Head of caudate nucleus (tissue), 42 donors: Measurements from ENCODE around the gene MMP28.

Experiments used
- DNase-seq, 42 donors: peaks; one replicate each; pipeline versions ENCODE4 v3.0.0 to v3.0.0-alpha.2; 2020 to 2021; ENCODE audit warnings: mixed read lengths in 7 of 42
- intact Hi-C: fragments of 100-400 bp; cut with DNase I; formaldehyde crosslinking; loops from one replicate; pipeline ENCODE4 v1.15.0; 2022

Gene MMP28

DNA sequence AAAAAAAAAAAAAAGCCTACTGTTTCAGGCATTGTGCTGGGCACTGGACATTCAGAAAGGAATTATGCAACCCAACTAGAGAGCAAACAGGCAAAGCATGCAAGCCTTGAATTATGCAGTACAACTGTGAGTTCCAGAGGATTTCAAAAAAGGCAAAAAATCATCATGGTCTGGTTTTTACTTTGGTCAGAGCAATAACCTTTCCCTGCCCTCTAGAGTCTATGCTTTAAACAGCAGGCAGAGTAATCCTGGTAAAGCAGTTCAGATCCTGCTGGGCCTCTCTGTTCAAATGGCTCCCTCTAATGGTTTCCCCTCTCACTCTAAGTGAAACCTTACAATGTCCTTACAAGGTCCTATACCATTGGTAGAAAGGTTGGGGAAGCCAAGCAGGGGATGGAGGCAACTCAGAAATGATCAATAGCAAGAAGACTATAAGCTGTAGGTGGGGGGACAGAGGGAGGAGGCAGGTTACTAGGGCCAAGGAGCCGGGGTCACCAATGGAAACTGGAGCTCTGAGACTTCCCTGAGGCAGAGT lies 9.3 kb upstream of the MMP28 start:
- intact Hi-C loops = no loop called here
- peak in 25 of 42 donors; percentile 25 to 86 (median 53) for DNase-seq

DNA sequence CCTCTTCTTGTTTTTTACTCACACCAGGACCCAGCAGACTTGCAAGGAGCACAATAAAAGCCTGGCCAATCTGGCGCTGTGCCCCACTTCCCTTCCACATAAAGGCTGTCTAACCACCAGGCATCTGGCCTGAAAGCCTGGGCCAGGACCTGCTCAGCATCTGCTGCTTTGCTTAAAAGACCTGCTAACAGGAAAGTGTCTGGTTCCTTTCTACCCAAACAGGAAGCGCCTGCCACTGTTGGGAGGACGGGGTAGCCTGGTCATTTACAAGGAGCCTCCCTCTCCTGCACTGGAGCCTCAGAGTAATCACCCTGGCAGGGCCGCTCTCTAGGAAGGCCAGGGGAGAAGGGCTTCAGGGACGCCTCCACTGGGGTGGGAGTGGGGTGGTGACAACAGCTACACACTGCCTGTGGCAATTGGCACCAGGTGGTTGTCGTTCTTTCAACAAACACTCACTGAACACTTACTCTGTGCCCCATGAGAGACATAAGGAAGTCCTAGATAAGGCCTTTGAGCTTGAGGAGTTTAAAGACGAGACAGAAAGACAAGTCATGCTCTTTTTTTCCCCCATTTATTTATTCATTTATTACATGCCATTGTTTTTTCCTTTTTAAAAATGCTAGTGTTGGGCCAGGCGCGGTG lies 6.3 kb upstream of the MMP28 start:
- DNase-seq = peak in 41 of 42 donors; percentile 24 to 79 (median 62)
- intact Hi-C loops = no loop called here

DNA sequence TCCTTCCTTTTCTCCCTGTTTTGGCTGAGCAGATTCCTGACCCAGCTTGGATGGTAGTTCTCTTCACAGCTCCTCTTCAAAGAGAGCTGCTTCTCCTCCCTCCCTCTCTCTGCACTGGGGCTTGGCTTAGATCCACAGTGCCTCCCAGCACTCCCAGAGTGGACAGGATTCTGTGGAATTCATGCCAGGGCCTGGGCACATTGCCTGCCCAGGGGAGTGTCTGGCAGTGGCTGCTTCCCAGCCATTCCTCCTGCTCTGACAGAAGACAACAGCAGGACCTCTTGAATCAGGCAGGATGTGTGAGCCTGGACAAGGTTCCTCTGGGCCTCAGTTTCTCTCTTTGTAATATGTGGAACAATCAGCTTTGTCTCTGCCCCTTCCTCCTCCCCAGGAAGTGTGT lies 4.5 kb upstream of the MMP28 start:
- intact Hi-C loops = no loop called here

DNA sequence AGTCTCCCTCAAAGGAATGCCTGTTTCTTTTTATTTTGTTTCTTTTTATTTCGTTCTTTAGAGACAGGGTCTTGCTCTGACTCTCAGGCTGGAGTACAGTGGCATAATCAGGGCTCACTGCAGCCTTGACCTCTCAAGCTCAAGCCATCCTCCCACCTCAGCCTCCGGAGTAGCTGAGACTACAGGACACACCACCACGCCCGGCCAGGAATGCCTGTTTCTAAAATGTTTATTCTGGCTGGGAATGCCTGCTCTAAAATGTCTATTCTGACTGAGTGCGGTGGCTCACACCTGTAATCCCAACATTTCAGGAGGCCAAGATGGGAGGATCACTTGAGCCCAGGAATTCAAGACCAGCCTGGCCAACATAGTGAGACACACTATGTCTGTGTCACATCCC lies 2.5 kb upstream of the MMP28 start:
- intact Hi-C loops = no loop called here
- no peak for DNase-seq

More for the DNA sequence above, 4.5 kb upstream of the MMP28 start:
- peak in 33 of 42 donors; percentile 14 to 81 (median 58) for DNase-seq

DNA sequence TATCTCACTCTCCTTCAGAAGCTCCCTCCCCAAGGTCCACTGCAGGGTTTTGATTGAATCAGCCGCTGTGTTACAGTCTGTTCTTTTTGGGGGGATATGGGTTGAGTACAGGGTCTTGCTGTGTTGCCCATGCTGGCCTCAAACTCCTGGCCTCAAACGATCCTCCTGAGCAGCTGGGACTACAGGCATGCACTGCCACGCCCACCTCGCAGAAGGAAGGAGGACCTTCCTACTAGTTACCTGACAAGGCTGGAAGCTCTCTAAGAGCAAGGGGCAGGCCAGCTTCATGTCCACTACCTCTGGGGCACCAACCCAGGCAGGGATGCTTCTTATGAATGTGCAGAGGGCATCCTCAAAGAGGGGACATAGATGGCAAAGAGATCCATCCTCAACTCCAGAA lies 1.9 kb upstream of the MMP28 start:
- intact Hi-C loops = no loop called here
- DNase-seq = peak in 2 of 42 donors; percentile 20 to 22

DNA sequence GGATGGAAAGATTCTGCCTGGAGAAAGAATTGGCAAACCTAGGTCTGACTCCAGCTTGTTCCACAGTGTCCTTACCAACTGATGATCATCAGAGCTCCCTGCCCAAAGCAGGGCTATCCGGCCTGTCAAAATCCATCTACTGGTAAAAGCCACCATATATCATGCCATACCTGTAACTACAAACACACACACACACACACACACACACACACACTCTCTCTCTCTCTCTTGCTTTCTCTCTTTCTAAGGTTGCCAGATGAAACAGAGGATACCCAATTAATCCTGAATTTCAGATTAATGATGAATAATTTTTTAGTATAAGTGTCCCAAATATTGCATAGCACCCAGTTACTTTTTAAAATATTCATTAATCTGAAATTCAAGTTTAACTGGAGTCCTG lies 1.5 kb upstream of the MMP28 start:
- intact Hi-C loops = no loop called here

DNA sequence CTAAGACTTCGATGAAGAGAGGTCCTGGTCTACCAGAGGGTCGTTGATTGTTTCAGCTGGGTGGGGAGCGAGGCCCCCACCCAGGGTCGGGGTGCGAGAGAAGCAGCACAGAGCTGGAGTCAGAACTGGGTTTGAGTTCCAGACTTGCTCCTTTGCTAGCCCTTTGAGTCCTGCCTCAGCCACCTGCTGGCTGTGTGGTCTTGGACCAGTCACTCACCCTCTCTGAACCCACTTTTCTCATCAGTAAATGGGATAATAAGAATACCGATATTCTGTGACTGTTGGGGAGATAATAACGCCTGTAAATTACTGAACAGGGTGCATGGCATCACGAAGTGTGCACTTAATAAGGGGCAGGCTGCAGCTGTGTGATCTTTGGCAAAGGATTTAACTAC lies 427 bp upstream of the MMP28 start:
- DNase-seq = peak in 1 of 42 donors; percentile 29
- intact Hi-C loops = no loop called here

More for the DNA sequence above, 1.5 kb upstream of the MMP28 start:
- DNase-seq = peak in 1 of 42 donors; percentile 2

DNA sequence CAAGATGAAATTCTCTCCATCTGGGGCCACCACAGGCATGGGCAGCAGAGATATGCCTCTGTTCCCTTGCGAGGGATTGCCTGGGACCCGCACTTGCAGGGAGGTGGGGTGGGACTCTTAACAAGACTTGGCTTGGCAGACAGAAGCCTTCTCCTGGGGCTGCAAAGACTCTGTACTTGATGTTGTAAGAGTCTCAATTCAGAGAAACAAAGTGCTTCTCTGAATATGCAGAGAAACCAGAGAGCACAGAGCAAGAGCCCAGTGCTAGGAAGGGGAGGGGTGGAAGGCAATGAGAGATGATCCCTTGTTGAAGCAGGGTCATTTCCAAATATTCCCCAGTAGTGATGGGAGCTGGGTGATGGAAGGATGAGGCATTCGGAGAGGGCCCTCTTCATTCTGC lies 2.2 kb downstream of the MMP28 start:
- intact Hi-C loops = no loop called here
- peak in 3 of 42 donors; percentile 35 to 64 (median 46) for DNase-seq

DNA sequence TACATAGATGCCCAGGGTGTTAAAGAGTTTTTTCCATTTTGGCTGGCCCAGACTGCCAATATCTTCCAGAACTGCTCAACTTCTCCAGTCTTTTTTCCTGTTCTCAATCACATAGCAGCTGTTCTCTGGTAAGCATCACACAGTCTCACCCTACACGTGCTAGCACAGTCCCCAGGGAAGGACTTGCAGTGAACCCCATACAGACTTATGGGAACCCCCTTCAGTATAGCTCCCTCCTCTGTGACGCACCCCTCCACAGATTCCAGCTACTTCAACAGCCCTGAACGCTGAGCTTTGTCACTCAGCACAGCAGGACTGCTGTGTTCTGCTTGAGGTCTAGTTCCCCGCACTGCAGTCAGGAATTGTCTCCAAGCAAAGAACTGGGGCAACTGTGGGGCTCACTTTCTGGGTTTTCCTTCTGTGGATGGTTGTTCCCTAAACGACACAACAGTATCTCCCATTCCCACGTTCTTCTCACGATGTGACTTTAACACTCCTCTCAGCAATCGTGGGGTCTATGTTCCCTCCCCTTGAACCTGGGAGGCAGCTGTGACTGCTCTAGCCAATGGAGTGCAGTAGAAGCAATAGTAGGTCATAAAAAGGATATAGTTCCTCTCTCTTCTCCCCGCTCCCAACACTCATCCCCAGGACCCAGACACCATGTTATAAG lies 3.6 kb downstream of the MMP28 start:
- intact Hi-C loops = no loop called here
- DNase-seq = peak in 2 of 42 donors; percentile 11 to 15

DNA sequence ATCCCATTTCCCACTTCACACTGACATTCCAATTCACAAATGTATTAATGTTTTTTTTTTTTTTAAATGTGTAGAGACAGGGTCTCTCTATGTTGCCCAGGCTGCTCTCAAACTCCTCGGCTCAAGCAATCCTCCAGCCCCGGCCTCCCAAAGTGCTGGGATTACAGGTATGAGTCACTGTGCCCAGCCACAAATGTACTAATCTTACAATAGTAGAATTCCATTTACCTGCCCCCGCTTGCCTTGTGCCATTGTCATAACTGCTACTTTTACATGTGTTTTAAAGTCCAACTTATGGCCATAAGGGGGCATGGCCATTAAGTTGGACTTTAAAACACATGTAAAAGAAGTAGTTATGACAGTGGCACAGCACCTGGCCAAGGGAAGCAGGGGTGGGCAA lies 4.6 kb downstream of the MMP28 start:
- peak in 3 of 42 donors; percentile 4 to 21 (median 5) for DNase-seq
- intact Hi-C loops = no loop called here

DNA sequence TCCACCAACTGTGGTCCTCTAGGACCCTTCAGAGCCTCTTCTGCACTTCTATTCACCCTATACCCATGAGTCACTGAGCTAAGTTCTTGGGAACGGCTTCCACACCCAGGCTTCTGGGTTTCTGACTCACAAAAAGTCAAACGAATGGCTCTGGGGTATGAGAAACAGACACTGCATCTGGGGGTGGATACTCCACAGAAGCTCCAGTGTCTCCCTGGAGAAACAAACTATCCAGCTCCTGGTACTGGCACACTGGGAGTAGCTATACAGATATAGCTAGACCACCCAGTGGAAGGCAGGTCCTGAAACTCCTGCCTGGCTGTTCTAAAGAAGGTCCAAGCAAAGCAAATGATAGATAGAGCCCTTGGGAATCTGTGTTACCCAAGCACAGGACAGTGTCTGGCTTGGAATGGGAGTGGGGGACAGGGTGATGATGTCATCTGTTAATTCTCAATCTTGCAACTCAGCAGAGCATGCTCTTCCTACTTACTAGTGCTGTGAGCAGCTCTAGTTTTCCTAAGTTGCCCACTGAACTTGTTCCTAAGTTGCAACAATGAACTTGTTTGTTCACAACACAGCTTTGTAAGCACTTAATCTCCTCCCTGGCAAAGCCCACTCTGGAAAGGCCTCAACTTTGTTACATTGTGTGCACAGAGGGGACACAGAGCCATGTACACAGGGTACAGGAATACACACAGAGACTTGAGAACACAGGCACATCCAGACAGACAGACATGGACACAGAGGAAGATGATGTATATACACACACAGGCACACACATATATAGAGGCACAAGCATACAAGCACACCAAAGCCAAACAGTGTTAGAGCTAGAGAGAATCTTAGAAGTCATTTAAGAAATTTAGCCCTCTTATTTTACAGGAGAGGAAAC lies 6.7 kb downstream of the MMP28 start:
- DNase-seq = peak in 3 of 42 donors; percentile 12 to 49 (median 36)
- intact Hi-C loops = no loop called here

DNA sequence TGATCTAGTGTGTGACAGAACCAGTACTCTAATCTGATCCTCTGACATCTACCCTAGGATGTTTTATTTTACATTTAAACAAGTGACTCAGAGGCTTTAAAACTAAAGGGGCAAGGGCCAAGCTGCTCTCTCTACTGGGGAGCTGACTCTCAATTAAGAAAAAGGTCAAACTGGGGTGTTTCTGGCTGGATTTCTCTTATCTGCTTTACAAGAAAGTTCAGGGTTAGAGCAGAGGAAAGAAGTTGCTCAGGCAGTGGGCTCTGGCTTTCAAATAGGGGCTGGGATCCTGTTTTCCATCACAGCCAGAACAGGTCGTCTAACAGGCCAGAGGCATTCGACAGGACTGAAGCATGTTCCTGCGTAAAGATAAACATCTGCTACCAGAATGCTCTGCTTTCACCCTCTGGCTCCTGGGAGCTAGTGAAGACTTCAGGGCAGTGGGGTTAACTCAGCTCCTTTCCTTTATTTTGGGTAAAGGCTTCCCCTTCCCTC lies 8.5 kb downstream of the MMP28 start:
- intact Hi-C loops = no loop called here

DNA sequence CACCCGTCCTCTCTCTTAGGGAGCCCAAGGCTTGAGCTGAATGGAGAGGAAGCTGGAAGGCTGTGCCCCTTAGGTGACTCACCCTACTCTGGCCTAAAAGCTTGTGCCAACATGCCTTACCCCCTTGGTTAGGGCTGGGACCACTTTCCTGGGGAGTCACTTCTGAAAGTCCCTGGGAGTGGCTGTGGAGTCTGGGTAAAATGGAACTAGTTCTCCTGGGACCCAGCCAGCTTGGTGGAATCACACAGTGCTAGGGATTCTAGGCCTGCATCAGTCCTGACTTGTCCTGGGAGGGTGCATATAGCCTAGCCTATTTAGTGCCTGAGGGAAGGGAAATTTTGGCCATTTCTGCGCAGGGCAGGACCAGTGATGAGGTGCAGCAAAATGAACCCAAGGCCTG lies 10.5 kb downstream of the MMP28 start:
- no peak for DNase-seq
- intact Hi-C loops = no loop called here

More for the DNA sequence above, 8.5 kb downstream of the MMP28 start:
- DNase-seq = peak in 1 of 42 donors; percentile 7

DNA sequence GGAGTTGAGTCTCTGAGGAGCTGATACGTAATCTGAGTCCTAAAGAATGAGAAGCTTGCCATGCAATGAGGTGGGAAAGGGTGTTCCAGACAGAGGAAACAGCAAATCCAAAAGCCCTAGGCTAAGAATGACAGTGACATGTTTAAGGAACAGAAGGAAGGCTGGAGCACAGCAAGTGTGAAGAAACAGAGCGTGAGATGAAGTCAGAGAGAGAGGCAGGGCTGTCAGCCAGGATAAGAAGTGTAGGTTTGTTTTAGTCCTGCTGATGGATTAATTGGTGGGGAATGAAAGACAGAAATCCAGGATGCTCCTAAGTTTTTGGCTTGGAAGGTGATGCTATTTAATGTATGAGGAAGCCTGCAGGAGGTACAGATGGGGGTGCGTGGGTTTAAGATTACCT lies 14.5 kb downstream of the MMP28 start:
- intact Hi-C loops = no loop called here
- peak in 13 of 42 donors; percentile 25 to 74 (median 53) for DNase-seq

DNA sequence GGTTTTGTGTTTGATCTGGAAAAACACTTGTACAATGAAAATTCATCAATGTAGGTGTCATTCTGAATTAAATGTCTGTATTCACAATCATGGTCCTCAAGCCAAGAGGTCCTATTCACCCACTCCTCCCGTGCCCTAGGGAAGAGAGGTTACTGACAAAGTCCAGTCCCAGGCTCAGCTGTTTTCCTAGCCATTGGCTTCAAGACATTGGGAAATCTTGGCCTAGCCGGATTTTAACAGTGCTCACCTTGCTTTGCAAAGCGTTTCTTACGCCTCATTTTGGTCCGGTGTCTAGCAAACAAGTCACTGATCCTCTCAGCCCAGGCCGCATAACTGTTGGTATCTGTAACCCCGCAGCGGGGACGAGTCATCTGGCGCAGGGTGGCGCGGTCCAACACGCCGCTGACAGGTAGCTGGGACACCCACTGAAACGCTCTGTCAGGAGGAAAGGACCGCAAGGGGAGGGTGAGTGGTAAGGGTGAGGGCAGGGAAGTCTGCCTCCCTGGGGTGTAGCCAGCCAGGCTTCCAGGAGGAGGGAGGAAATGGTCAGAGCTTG lies 16.7 kb downstream of the MMP28 start:
- intact Hi-C loops = no loop called here

DNA sequence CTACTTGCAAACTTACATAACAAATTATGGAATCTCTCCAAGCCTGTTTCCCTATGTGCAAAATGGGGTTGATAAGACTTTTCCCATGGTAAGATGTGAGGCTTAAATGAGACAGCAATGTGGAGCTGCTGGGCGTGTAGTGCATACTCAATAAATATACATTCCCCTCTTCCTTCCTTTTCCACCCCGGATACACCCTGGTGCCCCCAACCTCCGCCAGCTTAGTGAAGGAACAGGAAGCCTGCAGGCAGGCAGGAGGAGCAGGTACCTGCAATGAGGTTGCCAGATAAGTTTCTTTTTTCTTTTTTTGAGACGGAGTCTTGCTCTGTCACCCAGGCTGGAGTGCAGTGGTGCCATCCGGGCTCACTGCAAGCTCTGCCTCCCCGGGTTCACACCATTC lies 19.9 kb downstream of the MMP28 start:
- intact Hi-C loops = no loop called here

More for the DNA sequence above, 16.7 kb downstream of the MMP28 start:
- DNase-seq = no peak

DNA sequence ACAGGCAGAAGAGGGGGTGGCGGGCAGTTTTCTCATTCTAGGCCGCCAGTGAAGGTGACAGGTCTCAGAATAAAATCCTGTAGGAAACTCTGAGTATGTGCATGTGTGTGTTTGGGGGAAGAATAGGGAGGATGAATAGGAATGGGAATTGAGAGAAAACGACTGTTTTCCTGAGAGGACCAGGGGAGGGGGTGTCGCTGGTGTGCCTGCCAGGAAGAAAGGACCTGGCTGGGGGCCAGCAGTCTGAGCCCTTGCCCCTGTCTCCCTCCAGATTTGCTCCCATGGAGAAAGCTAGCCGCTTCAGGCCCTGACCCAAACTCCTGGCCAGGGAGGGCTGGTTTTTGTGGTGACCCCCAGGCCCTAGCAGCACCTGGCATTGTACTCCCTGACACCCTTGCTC lies 20.4 kb downstream of the MMP28 start:
- no peak for DNase-seq
- intact Hi-C loops = no loop called here

More for the DNA sequence above, 19.9 kb downstream of the MMP28 start:
- no peak for DNase-seq

DNA sequence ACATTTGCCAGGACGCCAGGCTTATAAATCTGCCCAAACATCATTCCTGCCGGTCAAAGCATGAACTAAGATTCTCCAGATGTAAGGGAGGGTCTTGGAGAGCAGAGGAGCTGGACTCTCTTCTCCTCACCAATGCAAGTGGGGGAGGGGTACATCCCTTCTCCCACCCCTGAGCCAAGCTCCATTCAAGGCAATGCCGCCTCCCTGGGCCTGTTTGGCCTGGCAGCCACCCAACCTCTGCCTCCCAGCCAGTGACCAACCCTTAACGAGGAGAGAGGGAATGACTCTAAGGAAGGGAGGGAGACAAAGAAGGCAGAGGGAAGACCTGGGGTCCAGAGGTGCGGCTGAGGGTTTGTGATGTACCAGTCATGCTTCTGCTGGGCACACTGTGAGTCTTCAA lies 20.9 kb downstream of the MMP28 start:
- intact Hi-C loops = no loop called here
- peak in 22 of 42 donors; percentile 23 to 73 (median 49) for DNase-seq
